Osteocyte (in vitro differentiated cells): ENCODE data around the gene GPR146. TPM values are rescaled to one million over a fixed set of nuclear protein-coding genes. Genes with fewer than 3 reads are reported as not detected.

ENCODE experiments used
- DNase-seq: peaks from one replicate; pipeline ENCODE4 v3.0.0; 2021; ENCODE audit warnings: mixed read lengths; ENCODE audit not compliant: unreplicated experiment; ENCODE audit errors: extremely low spot score
- H3K27ac Mint-ChIP-seq: one replicate; pipeline ENCODE4 v1.8.0; 2021; ENCODE audit warnings: mild to moderate bottlenecking, mixed read lengths; ENCODE audit not compliant: unreplicated experiment
- H3K27me3 Mint-ChIP-seq: one replicate; pipeline ENCODE4 v1.8.0; 2021; ENCODE audit warnings: mixed read lengths; ENCODE audit not compliant: unreplicated experiment
- H3K36me3 Mint-ChIP-seq: one replicate; pipeline ENCODE4 v1.8.0; 2021; ENCODE audit warnings: mixed read lengths; ENCODE audit not compliant: unreplicated experiment
- H3K4me1 Mint-ChIP-seq: one replicate; pipeline ENCODE4 v1.8.0; 2021; ENCODE audit warnings: mixed read lengths; ENCODE audit not compliant: unreplicated experiment
- H3K4me3 Mint-ChIP-seq: one replicate; pipeline ENCODE4 v1.8.0; 2021; ENCODE audit warnings: mild to moderate bottlenecking, moderate library complexity, mixed read lengths; ENCODE audit not compliant: unreplicated experiment
- H3K9me3 Mint-ChIP-seq: one replicate; pipeline ENCODE4 v1.8.0; 2021; ENCODE audit warnings: mixed read lengths; ENCODE audit not compliant: unreplicated experiment
- total RNA-seq: library from RNA; stranded (reverse); gene quantifications from 2 replicates; pipeline ENCODE4 v1.2.1, GENCODE V29; 2021
- TF ChIP-seq, protein P1 (sequence below): fragments of 200-600 bp; sonication (generic); IDR thresholded peaks from 2 replicates; pipeline ENCODE4 v1.5.0; 2021; ENCODE audit warnings: antibody characterized with exemption, mild to moderate bottlenecking, moderate library complexity

The GPR146 gene
- total RNA-seq, 1 donor from 2014 or later: 2.8 TPM

DNA sequence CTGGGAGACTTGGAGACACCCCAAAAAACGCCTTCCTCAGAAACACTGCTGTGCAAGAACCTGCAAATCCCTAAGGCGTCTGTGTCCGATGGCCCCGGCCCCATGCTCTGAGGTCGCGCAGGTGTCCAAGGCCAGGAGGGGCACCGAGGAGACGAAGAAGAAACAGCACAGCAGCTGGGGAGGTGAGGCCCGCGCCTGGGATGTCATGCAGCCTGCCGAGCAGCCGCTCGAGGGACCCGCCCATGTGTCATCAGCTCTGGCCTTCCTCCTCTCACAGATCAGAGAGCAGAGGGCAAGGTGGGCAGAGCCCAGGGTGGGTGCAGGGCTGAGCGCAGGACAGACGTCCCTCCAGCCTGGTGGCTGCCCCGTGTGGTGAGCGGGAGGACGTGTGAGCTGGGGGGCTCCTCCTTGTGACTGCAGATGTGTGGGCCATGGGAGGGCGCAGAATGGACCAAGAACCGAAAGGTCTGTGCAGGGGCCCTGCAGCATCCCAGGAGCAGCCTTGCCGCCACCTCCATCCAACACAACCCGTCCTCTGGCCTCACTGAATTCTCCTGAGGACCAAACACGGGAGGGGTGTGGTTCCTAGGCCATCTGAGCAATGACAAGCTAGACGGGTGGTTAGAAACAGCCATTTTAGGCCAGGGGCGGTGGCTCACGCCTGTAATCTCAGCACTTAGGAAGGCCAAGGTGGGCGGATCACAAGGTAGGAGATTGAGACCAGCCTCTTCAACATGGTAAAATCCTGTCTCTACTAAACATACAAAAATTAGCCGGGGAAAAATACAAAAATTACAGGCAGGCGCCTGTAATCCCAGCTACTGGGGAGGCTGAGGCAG is 30.5 kb downstream of the GPR146 start:
- Mint-ChIP-seq H3K27ac (no peak overlapping the region), H3K4me3 (no peak overlapping the region), H3K9me3 (no peaks in the 10 kb centered on the region), H3K4me1 (peaks cover 4% of the 10 kb centered on the region), H3K36me3 (no peaks in the 10 kb centered on the region), H3K27me3 (no peaks in the 10 kb centered on the region)
- DNase-seq: no peak
- TF ChIP-seq, protein P1, sequence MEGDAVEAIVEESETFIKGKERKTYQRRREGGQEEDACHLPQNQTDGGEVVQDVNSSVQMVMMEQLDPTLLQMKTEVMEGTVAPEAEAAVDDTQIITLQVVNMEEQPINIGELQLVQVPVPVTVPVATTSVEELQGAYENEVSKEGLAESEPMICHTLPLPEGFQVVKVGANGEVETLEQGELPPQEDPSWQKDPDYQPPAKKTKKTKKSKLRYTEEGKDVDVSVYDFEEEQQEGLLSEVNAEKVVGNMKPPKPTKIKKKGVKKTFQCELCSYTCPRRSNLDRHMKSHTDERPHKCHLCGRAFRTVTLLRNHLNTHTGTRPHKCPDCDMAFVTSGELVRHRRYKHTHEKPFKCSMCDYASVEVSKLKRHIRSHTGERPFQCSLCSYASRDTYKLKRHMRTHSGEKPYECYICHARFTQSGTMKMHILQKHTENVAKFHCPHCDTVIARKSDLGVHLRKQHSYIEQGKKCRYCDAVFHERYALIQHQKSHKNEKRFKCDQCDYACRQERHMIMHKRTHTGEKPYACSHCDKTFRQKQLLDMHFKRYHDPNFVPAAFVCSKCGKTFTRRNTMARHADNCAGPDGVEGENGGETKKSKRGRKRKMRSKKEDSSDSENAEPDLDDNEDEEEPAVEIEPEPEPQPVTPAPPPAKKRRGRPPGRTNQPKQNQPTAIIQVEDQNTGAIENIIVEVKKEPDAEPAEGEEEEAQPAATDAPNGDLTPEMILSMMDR: no peak

DNA sequence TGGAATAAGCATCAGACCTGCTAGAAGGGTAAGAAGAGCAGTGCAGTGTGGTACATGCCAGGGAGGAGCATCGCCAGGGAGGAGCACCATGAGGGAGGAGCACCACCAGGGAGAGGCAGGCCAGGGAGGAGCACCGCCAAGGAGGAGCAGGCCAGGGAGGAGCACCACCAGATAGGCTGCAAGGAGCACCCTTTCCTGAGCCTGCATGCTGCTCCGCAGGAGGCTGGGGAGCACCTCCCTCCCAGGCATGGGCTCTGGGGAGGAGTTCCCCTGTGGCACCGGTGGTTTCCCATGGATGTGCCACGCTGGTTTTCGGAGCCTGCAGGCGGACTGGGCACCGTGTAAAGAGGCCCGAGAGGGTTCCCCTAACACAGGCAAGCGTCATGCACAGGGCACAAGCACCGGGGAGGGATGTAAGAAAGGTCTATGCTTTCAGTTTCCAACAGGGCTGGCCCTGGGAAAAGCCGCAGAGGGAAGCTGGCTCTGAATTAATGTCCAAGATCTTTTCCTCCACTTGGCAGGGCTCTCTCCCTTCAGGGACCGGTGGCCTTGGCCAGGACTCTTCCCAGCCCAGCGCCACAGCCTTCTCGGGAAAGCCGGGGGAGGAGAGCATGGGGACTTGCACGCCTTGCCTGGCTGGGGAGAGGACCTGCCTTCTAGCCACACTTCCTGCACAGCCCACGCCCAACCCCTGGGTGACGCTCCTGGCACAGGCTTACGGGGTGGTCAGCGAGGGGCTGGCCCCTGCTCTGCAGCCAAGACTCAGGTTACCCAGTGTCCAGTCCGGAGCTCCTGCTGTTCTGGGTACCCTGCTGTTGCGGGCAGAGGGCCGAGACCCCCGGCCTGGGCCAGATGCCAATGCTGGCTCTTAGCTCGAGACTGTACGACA is 32.1 kb downstream of the GPR146 start:
- no peak for DNase-seq
- H3K27ac Mint-ChIP-seq: no peak overlapping the region
- no peaks in the 10 kb centered on the region for H3K9me3 Mint-ChIP-seq

DNA sequence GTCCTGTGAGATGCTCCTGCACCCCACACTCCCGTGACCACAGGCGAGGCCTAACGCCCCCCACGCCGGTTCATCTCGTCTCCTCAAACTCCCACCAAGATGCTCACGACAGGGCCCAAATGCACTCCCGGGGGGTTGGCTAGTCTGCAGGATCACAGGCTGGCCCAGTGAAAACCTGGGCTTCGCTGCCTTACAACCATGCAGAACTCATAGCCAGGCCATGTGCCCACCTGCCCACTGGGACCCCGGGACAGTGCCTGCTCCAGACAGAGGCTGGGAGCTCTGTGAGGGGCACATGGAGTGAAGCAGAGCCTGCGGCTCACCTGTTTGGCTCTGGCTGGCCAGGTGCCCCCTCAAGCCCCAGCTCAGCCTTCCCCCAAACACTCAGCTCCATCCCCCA is 34.2 kb downstream of the GPR146 start:
- H3K27ac Mint-ChIP-seq: no peak overlapping the region
- H3K27me3 Mint-ChIP-seq: no peaks in the 10 kb centered on the region
- peaks cover 1% of the 10 kb centered on the region for H3K4me1 Mint-ChIP-seq
- H3K4me3 Mint-ChIP-seq: no peak overlapping the region
- TF ChIP-seq, protein P1: no peak
- H3K9me3 Mint-ChIP-seq: no peaks in the 10 kb centered on the region
- no peak for DNase-seq
- no peaks in the 10 kb centered on the region for H3K36me3 Mint-ChIP-seq

More for the DNA sequence above, 32.1 kb downstream of the GPR146 start:
- Mint-ChIP-seq H3K4me1 (peaks cover 4% of the 10 kb centered on the region), H3K27me3 (no peaks in the 10 kb centered on the region), H3K4me3 (no peak overlapping the region), H3K36me3 (no peaks in the 10 kb centered on the region)
- TF ChIP-seq, protein P1: no peak

DNA sequence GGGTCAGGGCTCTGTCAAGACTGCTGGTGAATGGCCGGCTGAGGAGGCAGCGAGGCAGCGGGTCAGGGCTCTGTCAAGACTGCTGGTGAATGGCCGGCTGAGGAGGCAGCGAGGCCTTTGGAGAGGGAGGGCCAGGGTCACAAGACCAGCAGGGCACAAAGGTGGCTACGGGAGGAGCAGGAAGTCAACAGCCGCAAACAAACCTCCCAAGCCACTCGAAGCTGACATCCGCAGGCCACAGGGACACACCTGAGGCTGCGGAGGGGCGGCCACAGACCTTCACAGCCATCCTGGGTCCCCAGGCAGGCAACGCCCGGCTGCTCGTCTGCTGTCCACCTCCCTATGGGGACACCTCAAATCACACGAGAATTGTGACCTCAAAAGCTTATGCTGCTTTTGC is 34.6 kb downstream of the GPR146 start:
- Mint-ChIP-seq H3K4me3 (no peak overlapping the region), H3K4me1 (peaks cover 1% of the 10 kb centered on the region), H3K9me3 (no peaks in the 10 kb centered on the region), H3K27ac (no peak overlapping the region), H3K27me3 (no peaks in the 10 kb centered on the region), H3K36me3 (no peaks in the 10 kb centered on the region)
- TF ChIP-seq, protein P1: no peak
- no peak for DNase-seq

DNA sequence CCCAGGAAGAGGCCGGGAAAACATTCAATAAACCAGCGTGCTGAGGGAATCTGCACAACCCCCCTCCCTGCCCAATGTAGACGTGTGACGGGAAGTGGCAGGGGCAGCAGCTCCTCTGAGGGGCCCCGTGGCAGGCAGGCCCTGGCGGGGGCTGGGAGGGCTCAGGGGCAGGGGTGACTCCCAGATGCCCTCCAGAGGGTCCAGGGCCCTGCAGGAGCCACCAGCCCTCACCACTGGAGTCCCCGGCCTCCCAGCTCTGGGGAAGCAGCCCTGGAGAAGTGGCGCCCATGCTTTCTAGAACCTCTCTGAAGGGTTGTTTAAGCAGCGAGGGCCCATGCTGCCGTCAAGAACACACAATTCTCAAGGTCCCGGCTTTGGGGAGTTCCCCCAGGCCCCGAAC is 35.2 kb downstream of the GPR146 start:
- Mint-ChIP-seq H3K27ac (no peak overlapping the region), H3K4me3 (no peak overlapping the region), H3K27me3 (no peaks in the 10 kb centered on the region), H3K4me1 (peaks cover 4% of the 10 kb centered on the region), H3K36me3 (no peaks in the 10 kb centered on the region), H3K9me3 (no peaks in the 10 kb centered on the region)
- no peak for DNase-seq
- TF ChIP-seq, protein P1: no peak
